HG03460 (cell line): Measurements from ENCODE around the gene SLC16A8.

Experiments
- ATAC-seq: cut with Tn5 transposase; IDR thresholded peaks from one replicate; pipeline ENCODE4 v1.9.1; 2021; ENCODE audit not compliant: unreplicated experiment

Gene SLC16A8

DNA sequence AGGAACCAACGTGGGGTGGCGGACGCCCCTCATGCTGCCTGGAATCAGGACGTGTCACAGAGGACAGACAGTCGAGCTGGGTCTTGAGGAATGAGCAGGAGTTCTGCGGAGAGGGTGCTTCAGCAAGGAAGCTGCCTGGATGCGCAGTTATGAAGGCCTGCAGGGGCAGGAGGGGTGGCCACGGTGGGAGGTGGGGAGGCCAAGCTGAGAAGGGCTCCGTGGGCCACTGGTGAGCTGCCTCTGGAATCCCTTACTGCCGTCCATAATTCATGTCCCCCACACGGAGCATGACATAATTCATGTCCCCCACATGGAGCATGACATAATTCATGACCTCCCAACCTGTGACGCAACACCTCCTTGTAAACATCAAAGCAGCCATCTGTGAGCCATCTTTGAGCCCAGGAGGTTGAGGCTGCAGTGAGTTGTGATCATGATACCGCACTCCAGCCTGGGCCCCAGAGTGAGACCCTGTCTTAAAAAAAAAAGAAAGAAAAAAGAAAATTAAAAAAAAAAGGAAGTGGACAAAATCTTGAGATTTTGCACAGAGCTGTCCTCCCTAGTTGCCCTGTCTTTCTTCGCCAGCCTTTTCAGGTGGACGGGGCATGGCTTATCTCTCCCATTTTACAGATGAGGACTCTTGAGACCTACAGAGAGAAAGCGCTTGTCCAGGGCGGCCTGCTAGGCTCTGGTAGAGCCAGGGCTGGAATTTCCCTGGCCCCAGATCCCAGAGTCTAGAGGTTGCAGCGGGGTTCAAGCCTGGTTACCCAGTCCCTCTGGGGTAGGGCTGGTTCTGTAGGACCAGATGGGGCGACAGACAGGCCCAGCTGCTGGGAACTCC is 51.1 kb downstream of the SLC16A8 start:
- no peak for ATAC-seq

DNA sequence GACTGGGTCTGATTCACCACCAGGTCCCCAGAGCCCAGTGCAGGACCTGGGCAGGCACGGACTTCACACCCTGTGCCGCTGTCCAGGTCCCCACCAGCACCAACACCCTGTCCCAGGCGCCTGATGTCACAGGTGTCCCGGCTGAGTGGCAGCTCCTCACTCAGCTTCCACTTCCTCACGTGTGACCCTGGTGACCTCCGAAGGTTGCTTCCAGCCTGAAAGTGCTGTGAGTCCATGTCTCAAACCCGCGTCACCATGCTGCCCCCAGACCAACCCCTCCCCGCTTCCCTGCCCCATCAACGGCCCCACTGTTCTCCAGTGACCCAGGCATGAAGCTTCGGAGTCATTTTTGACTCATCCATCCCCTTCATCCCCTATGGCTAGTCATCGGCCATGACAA is 52.5 kb downstream of the SLC16A8 start:
- ATAC-seq: no peak

DNA sequence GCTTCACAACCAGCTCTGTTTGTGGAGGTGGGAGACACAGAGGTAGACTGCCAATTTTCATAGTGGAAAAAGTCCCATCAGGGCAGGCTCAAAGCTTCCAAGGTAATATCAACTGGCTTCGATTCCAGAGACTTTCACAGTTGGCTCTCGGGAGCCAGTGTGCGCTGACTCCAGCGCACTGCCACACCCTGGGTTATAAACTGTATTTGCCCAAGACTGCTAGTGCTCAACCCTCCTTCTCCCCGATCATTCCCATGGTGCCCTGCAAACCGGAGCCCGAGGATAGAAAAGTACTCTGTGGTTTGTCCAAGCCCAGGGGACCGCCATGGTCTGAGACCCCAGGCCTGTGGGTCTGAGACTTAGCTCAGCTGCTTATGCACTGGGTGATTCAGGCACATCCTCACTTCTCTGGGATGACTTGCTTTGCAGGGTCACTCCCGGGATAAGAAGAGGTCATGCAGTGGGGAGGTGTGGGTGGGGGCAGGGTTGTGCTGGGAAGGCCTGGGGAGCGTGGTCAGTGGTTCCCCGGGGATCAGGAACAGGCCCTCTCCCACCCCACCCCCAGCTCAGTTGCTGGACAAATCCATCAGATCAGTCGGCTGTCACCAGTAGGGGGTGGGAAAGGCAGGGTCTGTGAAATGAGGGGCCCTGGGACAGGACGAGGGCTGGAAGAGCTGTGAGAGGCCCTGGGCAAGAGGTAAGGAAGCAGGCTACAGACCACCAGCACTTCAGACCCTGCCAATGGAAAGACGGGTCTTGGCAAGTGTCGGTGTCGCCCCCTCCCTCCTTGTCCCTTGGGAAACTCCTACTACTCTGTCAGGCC is 53.5 kb downstream of the SLC16A8 start:
- no peak for ATAC-seq

DNA sequence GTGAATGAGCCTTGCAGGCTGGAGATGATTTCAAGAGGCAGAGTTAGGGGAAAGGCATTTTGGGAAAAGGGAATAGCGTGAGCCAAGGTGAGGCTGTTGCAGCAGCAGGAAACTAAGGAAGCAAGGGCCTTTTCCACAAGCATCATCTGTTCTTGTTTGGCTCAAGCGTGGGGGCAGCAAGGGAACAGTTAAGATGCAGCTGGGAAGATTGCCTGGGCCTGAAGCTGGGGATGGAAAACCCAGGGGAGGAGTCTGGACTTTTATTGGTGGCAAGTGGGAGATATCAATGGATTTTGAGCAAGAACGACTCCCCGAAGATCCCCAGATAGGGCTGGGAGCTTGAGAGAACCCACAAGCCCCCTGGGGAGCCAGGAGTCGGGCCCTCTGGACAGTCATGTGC is 54.1 kb downstream of the SLC16A8 start:
- no peak for ATAC-seq

DNA sequence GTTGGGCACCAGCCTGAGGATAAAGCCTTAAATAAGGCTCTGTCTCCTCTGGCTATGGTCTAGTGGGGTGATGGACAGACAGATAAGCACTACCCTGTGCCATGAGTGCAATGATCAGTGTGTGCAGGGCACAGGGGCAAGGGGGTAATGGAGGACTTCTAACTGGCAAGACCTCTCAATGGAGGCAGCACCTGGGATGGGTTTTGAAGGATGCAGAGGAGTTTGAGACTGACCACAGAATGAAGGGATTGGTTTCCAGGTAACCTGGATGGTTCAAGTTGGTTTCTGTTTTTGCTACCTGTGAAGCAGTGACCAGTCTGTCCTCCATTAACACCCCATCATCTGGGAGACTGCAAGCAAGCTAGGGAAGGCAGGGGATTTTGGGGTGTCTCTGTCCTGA is 54.6 kb downstream of the SLC16A8 start:
- ATAC-seq: no peak

DNA sequence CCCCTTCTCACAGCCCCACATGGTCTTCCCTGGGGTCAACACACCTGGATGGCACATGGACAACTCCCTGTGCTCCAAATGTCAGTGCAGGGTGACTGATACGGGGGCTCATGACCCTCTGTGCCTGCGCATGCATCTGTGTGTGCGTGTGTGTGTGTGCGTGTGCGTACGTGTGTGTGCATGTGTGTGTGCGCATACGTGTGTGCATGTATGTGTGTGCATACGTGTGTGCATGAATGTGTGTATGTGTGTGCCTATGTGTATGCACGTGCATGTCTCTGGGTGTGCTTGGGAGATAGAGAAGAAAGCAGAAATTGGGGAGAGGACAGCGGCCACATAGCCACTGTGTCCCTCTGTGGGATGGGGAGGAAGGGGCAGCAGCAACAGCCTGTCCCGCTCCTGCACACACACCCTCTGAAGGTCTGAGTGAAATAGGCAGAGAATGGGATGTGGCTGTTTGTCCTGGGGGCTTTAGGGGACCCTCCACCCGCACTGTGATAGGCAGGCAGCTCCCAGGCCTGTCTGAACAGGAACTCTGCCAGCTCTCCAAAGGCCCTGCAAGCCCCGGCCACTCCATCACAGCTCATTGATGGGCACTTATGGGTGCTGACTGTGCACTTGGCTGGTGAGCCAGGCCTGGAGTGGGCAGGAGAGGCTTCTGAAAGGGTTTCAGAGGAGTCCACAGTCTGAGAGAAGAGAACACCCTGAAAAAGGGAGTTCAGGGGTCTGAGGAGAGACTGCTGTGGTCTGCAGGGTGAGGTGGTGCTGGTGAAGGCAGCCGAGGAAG is 55.4 kb downstream of the SLC16A8 start:
- ATAC-seq: no peak
